ENCODE data around the gene PSMG2.

DNA sequence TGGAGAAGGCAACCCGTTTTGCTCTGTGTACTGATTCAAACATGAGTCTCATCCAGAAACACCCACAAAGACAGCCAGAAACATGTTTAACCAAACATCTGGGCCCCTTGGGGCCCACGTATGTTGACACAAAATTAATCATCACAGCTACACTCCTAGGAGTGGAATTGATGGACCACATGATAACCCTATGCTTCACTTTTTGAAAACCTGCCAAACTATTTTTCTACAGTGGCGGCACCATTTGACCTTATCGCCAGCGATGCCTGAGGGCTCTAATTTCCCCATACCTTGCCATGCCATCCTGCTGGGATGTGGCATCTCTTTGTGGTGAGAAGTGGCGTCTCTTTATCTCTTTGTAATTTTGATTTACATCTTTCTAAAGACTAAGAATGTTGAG, 38.5 kb downstream of the PSMG2 start:
- no peak for TF ChIP-seq SUPT5H (IDR thresholded peaks at IDR 0.05)
- no peak for TF ChIP-seq ZBTB1 (CRISPR knock-in tag; IDR thresholded peaks at IDR 0.05; ENCODE audit: borderline replicate concordance, low read depth)
- TF ChIP-seq, protein P1, sequence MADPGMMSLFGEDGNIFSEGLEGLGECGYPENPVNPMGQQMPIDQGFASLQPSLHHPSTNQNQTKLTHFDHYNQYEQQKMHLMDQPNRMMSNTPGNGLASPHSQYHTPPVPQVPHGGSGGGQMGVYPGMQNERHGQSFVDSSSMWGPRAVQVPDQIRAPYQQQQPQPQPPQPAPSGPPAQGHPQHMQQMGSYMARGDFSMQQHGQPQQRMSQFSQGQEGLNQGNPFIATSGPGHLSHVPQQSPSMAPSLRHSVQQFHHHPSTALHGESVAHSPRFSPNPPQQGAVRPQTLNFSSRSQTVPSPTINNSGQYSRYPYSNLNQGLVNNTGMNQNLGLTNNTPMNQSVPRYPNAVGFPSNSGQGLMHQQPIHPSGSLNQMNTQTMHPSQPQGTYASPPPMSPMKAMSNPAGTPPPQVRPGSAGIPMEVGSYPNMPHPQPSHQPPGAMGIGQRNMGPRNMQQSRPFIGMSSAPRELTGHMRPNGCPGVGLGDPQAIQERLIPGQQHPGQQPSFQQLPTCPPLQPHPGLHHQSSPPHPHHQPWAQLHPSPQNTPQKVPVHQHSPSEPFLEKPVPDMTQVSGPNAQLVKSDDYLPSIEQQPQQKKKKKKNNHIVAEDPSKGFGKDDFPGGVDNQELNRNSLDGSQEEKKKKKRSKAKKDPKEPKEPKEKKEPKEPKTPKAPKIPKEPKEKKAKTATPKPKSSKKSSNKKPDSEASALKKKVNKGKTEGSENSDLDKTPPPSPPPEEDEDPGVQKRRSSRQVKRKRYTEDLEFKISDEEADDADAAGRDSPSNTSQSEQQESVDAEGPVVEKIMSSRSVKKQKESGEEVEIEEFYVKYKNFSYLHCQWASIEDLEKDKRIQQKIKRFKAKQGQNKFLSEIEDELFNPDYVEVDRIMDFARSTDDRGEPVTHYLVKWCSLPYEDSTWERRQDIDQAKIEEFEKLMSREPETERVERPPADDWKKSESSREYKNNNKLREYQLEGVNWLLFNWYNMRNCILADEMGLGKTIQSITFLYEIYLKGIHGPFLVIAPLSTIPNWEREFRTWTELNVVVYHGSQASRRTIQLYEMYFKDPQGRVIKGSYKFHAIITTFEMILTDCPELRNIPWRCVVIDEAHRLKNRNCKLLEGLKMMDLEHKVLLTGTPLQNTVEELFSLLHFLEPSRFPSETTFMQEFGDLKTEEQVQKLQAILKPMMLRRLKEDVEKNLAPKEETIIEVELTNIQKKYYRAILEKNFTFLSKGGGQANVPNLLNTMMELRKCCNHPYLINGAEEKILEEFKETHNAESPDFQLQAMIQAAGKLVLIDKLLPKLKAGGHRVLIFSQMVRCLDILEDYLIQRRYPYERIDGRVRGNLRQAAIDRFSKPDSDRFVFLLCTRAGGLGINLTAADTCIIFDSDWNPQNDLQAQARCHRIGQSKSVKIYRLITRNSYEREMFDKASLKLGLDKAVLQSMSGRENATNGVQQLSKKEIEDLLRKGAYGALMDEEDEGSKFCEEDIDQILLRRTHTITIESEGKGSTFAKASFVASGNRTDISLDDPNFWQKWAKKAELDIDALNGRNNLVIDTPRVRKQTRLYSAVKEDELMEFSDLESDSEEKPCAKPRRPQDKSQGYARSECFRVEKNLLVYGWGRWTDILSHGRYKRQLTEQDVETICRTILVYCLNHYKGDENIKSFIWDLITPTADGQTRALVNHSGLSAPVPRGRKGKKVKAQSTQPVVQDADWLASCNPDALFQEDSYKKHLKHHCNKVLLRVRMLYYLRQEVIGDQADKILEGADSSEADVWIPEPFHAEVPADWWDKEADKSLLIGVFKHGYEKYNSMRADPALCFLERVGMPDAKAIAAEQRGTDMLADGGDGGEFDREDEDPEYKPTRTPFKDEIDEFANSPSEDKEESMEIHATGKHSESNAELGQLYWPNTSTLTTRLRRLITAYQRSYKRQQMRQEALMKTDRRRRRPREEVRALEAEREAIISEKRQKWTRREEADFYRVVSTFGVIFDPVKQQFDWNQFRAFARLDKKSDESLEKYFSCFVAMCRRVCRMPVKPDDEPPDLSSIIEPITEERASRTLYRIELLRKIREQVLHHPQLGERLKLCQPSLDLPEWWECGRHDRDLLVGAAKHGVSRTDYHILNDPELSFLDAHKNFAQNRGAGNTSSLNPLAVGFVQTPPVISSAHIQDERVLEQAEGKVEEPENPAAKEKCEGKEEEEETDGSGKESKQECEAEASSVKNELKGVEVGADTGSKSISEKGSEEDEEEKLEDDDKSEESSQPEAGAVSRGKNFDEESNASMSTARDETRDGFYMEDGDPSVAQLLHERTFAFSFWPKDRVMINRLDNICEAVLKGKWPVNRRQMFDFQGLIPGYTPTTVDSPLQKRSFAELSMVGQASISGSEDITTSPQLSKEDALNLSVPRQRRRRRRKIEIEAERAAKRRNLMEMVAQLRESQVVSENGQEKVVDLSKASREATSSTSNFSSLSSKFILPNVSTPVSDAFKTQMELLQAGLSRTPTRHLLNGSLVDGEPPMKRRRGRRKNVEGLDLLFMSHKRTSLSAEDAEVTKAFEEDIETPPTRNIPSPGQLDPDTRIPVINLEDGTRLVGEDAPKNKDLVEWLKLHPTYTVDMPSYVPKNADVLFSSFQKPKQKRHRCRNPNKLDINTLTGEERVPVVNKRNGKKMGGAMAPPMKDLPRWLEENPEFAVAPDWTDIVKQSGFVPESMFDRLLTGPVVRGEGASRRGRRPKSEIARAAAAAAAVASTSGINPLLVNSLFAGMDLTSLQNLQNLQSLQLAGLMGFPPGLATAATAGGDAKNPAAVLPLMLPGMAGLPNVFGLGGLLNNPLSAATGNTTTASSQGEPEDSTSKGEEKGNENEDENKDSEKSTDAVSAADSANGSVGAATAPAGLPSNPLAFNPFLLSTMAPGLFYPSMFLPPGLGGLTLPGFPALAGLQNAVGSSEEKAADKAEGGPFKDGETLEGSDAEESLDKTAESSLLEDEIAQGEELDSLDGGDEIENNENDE (IDR thresholded peaks at IDR 0.05; ENCODE audit: low read depth, low read length): no peak
- no peak for TF ChIP-seq RFX5 (IDR thresholded peaks at IDR 0.05; ENCODE audit: low read depth, low read length)
- TF ChIP-seq, protein P2, sequence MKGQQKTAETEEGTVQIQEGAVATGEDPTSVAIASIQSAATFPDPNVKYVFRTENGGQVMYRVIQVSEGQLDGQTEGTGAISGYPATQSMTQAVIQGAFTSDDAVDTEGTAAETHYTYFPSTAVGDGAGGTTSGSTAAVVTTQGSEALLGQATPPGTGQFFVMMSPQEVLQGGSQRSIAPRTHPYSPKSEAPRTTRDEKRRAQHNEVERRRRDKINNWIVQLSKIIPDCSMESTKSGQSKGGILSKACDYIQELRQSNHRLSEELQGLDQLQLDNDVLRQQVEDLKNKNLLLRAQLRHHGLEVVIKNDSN (CRISPR knock-in tag; IDR thresholded peaks at IDR 0.05): no peak
- TF ChIP-seq NFXL1 (CRISPR knock-in tag; IDR thresholded peaks at IDR 0.05): no peak
- TF ChIP-seq MEIS2 (IDR thresholded peaks at IDR 0.05; ENCODE audit: partially characterized antibody): peak; percentile 93

Measured in K562 (cell line).